ENCODE data around the gene NINJ1.

NINJ1 gene

GRCh38 chr9:93129691-93130500, 4.2 kb downstream of the NINJ1 start:
- Mint-ChIP-seq H3K9me3 (no peaks in the 10 kb centered on the region), H3K36me3 (peaks cover 23% of the 10 kb centered on the region), H3K4me1 (peaks cover 67% of the 10 kb centered on the region), H3K27me3 (no peaks in the 10 kb centered on the region), H3K27ac (no peak overlapping the region), H3K4me3 (no peak overlapping the region)
- ATAC-seq, result no peak

- peaks cover 61% of the 10 kb centered on the region for H3K4me1 Mint-ChIP-seq
Measured at GRCh38 chr9:93129286-93129685, 4.8 kb downstream of the NINJ1 start.

GRCh38 chr9:93128715-93129224, 5.3 kb downstream of the NINJ1 start:
- no peak overlapping the region for H3K4me3 Mint-ChIP-seq

More at GRCh38 chr9:93129286-93129685, 4.8 kb downstream of the NINJ1 start:
- H3K27me3 Mint-ChIP-seq, result no peaks in the 10 kb centered on the region
- H3K9me3 Mint-ChIP-seq, result no peaks in the 10 kb centered on the region
- H3K36me3 Mint-ChIP-seq, result peaks cover 30% of the 10 kb centered on the region
- no peak overlapping the region for H3K27ac Mint-ChIP-seq
- H3K4me3 Mint-ChIP-seq, result no peak overlapping the region
- ATAC-seq, result no peak

GRCh38 chr9:93128011-93128714, 5.9 kb downstream of the NINJ1 start:
- Mint-ChIP-seq H3K36me3 (peaks cover 36% of the 10 kb centered on the region), H3K4me3 (no peak overlapping the region), H3K27me3 (no peaks in the 10 kb centered on the region), H3K27ac (peak overlapping the region; percentile 65), H3K4me1 (peaks cover 57% of the 10 kb centered on the region), H3K9me3 (no peaks in the 10 kb centered on the region)
- no peak for ATAC-seq

More at GRCh38 chr9:93128715-93129224, 5.3 kb downstream of the NINJ1 start:
- H3K9me3 Mint-ChIP-seq, result no peaks in the 10 kb centered on the region
- peak overlapping the region; percentile 65 for H3K27ac Mint-ChIP-seq
- H3K4me1 Mint-ChIP-seq, result peaks cover 61% of the 10 kb centered on the region
- ATAC-seq, result no peak
- H3K36me3 Mint-ChIP-seq, result peaks cover 34% of the 10 kb centered on the region
- H3K27me3 Mint-ChIP-seq, result no peaks in the 10 kb centered on the region

GRCh38 chr9:93127395-93127911, 6.6 kb downstream of the NINJ1 start:
- no peak for ATAC-seq
- H3K27me3 Mint-ChIP-seq, result no peaks in the 10 kb centered on the region
- no peak overlapping the region for H3K4me3 Mint-ChIP-seq
- H3K36me3 Mint-ChIP-seq, result peaks cover 30% of the 10 kb centered on the region
- no peaks in the 10 kb centered on the region for H3K9me3 Mint-ChIP-seq
- H3K27ac Mint-ChIP-seq, result peak overlapping the region; percentile 65
- H3K4me1 Mint-ChIP-seq, result peaks cover 49% of the 10 kb centered on the region

- Mint-ChIP-seq H3K27ac (peak overlapping the region; percentile 65), H3K9me3 (no peaks in the 10 kb centered on the region), H3K4me3 (no peak overlapping the region), H3K27me3 (no peaks in the 10 kb centered on the region), H3K36me3 (peaks cover 34% of the 10 kb centered on the region), H3K4me1 (peaks cover 46% of the 10 kb centered on the region)
- no peak for ATAC-seq
Measured at GRCh38 chr9:93126825-93127368, 7.2 kb downstream of the NINJ1 start.

- no peaks in the 10 kb centered on the region for H3K27me3 Mint-ChIP-seq
- H3K27ac Mint-ChIP-seq, result no peak overlapping the region
- ATAC-seq, result no peak
- H3K4me3 Mint-ChIP-seq, result no peak overlapping the region
- H3K4me1 Mint-ChIP-seq, result peaks cover 47% of the 10 kb centered on the region
- no peaks in the 10 kb centered on the region for H3K9me3 Mint-ChIP-seq
- peaks cover 40% of the 10 kb centered on the region for H3K36me3 Mint-ChIP-seq
Measured at GRCh38 chr9:93126151-93126781, 7.8 kb downstream of the NINJ1 start.

GRCh38 chr9:93125331-93125894, 8.6 kb downstream of the NINJ1 start:
- Mint-ChIP-seq H3K27me3 (no peaks in the 10 kb centered on the region), H3K4me3 (no peak overlapping the region), H3K9me3 (no peaks in the 10 kb centered on the region), H3K36me3 (peaks cover 45% of the 10 kb centered on the region), H3K4me1 (peaks cover 50% of the 10 kb centered on the region), H3K27ac (no peak overlapping the region)
- no peak for ATAC-seq

- Mint-ChIP-seq H3K4me3 (no peak overlapping the region), H3K36me3 (peaks cover 45% of the 10 kb centered on the region), H3K9me3 (no peaks in the 10 kb centered on the region), H3K27me3 (no peaks in the 10 kb centered on the region), H3K4me1 (peaks cover 53% of the 10 kb centered on the region), H3K27ac (no peak overlapping the region)
- no peak for ATAC-seq
Measured at GRCh38 chr9:93124793-93125192, 9.3 kb downstream of the NINJ1 start.

GRCh38 chr9:93123561-93124283, 10.3 kb downstream of the NINJ1 start:
- H3K27ac Mint-ChIP-seq, result no peak overlapping the region
- ATAC-seq, result no peak
- no peaks in the 10 kb centered on the region for H3K27me3 Mint-ChIP-seq

GRCh38 chr9:93122721-93123221, 11.3 kb downstream of the NINJ1 start:
- peaks cover 45% of the 10 kb centered on the region for H3K36me3 Mint-ChIP-seq
- ATAC-seq, result no peak
- peaks cover 50% of the 10 kb centered on the region for H3K4me1 Mint-ChIP-seq
- no peak overlapping the region for H3K27ac Mint-ChIP-seq
- H3K9me3 Mint-ChIP-seq, result no peaks in the 10 kb centered on the region
- H3K27me3 Mint-ChIP-seq, result no peaks in the 10 kb centered on the region
- no peak overlapping the region for H3K4me3 Mint-ChIP-seq

More at GRCh38 chr9:93123561-93124283, 10.3 kb downstream of the NINJ1 start:
- Mint-ChIP-seq H3K4me1 (peaks cover 60% of the 10 kb centered on the region), H3K9me3 (no peaks in the 10 kb centered on the region), H3K4me3 (no peak overlapping the region), H3K36me3 (peaks cover 45% of the 10 kb centered on the region)

GRCh38 chr9:93121316-93122241, 12.5 kb downstream of the NINJ1 start:
- ATAC-seq, result no peak
- no peak overlapping the region for H3K4me3 Mint-ChIP-seq
- H3K9me3 Mint-ChIP-seq, result no peaks in the 10 kb centered on the region
- peaks cover 39% of the 10 kb centered on the region for H3K4me1 Mint-ChIP-seq
- peak overlapping the region; percentile 28 for H3K27ac Mint-ChIP-seq
- H3K36me3 Mint-ChIP-seq, result peaks cover 45% of the 10 kb centered on the region
- H3K27me3 Mint-ChIP-seq, result no peaks in the 10 kb centered on the region

- H3K9me3 Mint-ChIP-seq, result no peaks in the 10 kb centered on the region
- peaks cover 33% of the 10 kb centered on the region for H3K4me1 Mint-ChIP-seq
- no peak overlapping the region for H3K4me3 Mint-ChIP-seq
- peaks cover 39% of the 10 kb centered on the region for H3K36me3 Mint-ChIP-seq
- H3K27ac Mint-ChIP-seq, result peak overlapping the region; percentile 77
- ATAC-seq, result no peak
- no peaks in the 10 kb centered on the region for H3K27me3 Mint-ChIP-seq
Measured at GRCh38 chr9:93120846-93121315, 13.2 kb downstream of the NINJ1 start.

Measured in stimulated activated memory B cell treated with anti-CD40 and anti-IgM and Interleukin-4, amounts not matched to agents 10 μg/mL and 1 μg/mL and 100 μg/mL, for 72 hours (primary cell).